ENCODE measurements around the gene C16orf78. TPM values are rescaled to one million over a fixed set of nuclear protein-coding genes. Genes with fewer than 3 reads are reported as not detected.

C16orf78 gene
- polyA plus RNA-seq, 1 donor from 2014 or later: not detected

- H3K27ac ChIP-seq (ENCODE audit: low read length): no peak overlapping the region
- no peaks in the 10 kb centered on the region for H3K9me2 ChIP-seq (ENCODE audit: insufficient read depth, low read length)
Measured at GRCh38 chr16:49332589-49333258, 40.9 kb upstream of the C16orf78 start.

GRCh38 chr16:49333259-49333597 is 40.4 kb upstream of the C16orf78 start:
- no peaks in the 10 kb centered on the region for H3K36me3 ChIP-seq (ENCODE audit: insufficient read depth, low read length)
- H2AFZ ChIP-seq (ENCODE audit: low read depth, low read length): no peak overlapping the region

More at GRCh38 chr16:49332589-49333258, 40.9 kb upstream of the C16orf78 start:
- H3K4me3 ChIP-seq (ENCODE audit: low read length): no peak overlapping the region
- no peaks in the 10 kb centered on the region for H3K36me3 ChIP-seq (ENCODE audit: insufficient read depth, low read length)
- H3K27me3 ChIP-seq (ENCODE audit: insufficient read depth, low read depth, low read length): no peaks in the 10 kb centered on the region
- H3K9me3 ChIP-seq (ENCODE audit: low read length): no peaks in the 10 kb centered on the region
- H3F3A ChIP-seq (ENCODE audit: insufficient read depth, low read length, poor library complexity, severe bottlenecking): no peaks in the 10 kb centered on the region
- H3K79me2 ChIP-seq (replicated peaks; ENCODE audit: insufficient read depth, low read length): no peaks in the 10 kb centered on the region
- no peak overlapping the region for H3K4me2 ChIP-seq (ENCODE audit: low read length)
- TF ChIP-seq EP300 (conservative IDR thresholded peaks at IDR 0.05; ENCODE audit: poor library complexity, severe bottlenecking): no peak
- no peak for TF ChIP-seq TAF1 (IDR thresholded peaks at IDR 0.05; ENCODE audit: low read depth)
- no peak for TF ChIP-seq CTCF (IDR thresholded peaks at IDR 0.05; ENCODE audit: poor library complexity, severe bottlenecking)
- no peak overlapping the region for H3K9ac ChIP-seq (ENCODE audit: low read length)
- no peaks in the 10 kb centered on the region for H4K20me1 ChIP-seq (ENCODE audit: insufficient read depth)
- H2AFZ ChIP-seq (ENCODE audit: low read depth, low read length): no peak overlapping the region

More at GRCh38 chr16:49333259-49333597, 40.4 kb upstream of the C16orf78 start:
- no peak overlapping the region for H3K4me2 ChIP-seq (ENCODE audit: low read length)
- H3K9ac ChIP-seq (ENCODE audit: low read length): no peak overlapping the region
- TF ChIP-seq CTCF (IDR thresholded peaks at IDR 0.05; ENCODE audit: poor library complexity, severe bottlenecking): no peak
- no peak for TF ChIP-seq MXI1 (conservative IDR thresholded peaks at IDR 0.05; ENCODE audit: poor library complexity, severe bottlenecking)
- no peak for TF ChIP-seq RAD21 (conservative IDR thresholded peaks at IDR 0.05)
- no peak for TF ChIP-seq TAF1 (IDR thresholded peaks at IDR 0.05; ENCODE audit: low read depth)
- TF ChIP-seq REST (IDR thresholded peaks at IDR 0.05; ENCODE audit: borderline replicate concordance): no peak
- TF ChIP-seq POLR2AphosphoS5 (IDR thresholded peaks at IDR 0.05): no peak
- TF ChIP-seq EZH2 (IDR thresholded peaks at IDR 0.05; ENCODE audit: borderline replicate concordance, insufficient read depth, low read length, poor library complexity, severe bottlenecking): no peak
- TF ChIP-seq EP300 (conservative IDR thresholded peaks at IDR 0.05; ENCODE audit: poor library complexity, severe bottlenecking): no peak
- TF ChIP-seq SMC3 (conservative IDR thresholded peaks at IDR 0.05; ENCODE audit: poor library complexity): no peak
- H3K9me3 ChIP-seq (ENCODE audit: low read length): no peaks in the 10 kb centered on the region
- H3K4me3 ChIP-seq (ENCODE audit: low read length): no peak overlapping the region
- H3F3A ChIP-seq (ENCODE audit: insufficient read depth, low read length, poor library complexity, severe bottlenecking): no peaks in the 10 kb centered on the region
- H3K27ac ChIP-seq (ENCODE audit: low read length): no peak overlapping the region
- H4K20me1 ChIP-seq (ENCODE audit: insufficient read depth): no peaks in the 10 kb centered on the region
- no peaks in the 10 kb centered on the region for H3K27me3 ChIP-seq (ENCODE audit: insufficient read depth, low read depth, low read length)
- no peaks in the 10 kb centered on the region for H3K79me2 ChIP-seq (replicated peaks; ENCODE audit: insufficient read depth, low read length)
- H3K9me2 ChIP-seq (ENCODE audit: insufficient read depth, low read length): no peaks in the 10 kb centered on the region

Measured in neural cell (in vitro differentiated cells).